ENCODE data around the gene GBE1.
"Not testable (repeated sequence)": the region's sequence is repeated elsewhere in the genome, so short reads cannot be mapped to it uniquely, and the experiment has no call there.

Gene GBE1

DNA sequence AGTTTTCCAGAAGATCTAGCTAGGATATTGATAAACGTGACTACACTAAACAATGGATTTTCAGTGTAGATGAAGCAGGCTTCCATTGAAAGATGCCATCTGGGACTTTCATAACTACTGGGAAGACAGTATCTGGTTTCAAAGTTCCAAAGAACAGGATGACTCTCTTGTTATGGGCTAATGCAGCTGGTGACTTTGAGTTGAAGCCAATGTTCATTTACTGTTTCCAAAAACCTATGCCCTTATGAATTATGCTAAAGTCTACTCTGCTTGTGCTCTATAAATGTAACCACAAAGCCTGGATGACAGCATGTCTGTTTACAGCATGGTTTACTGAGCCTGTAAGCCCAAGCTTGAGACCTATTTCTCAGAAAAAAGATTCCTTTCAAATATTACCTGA lies 245.4 kb downstream of the GBE1 start:
- DNase-seq: no peak

DNA sequence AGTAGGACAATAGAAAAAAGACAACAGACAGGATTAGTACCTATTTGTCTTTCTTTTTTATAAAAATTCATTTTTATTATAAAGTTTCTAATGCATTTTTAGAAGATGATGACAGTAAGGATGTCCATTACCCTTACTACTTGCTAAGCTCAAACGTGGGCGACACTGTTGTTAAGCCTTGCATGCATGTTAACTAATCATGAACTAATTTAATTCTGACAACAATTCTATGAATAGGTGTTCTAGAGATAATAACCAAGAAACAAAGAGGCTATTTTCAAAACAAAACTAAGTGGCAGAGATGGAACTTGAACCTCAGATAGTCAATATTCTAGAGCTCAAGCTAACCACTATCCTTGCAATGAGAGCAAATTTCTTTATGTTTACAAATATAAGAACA lies 247.9 kb downstream of the GBE1 start:
- DNase-seq: no peak

DNA sequence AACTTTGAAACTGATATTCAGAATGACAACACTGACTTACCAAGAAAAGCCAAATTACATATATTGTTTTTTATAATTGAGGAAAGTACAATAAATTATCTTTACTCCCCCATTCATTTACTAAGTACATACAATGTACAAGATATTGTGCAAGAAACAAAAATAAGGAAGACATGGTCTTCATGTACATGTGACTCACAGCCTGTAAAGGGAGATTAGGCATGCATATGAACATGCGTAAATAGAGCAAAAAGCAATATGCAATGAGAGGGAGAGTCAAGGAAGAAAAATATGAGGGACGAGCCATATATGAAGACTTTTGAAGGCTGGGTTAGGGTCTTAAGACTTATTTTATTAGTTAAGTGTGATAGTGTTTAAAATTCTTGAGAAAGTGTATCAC lies 258.4 kb downstream of the GBE1 start:
- DNase-seq: no peak

DNA sequence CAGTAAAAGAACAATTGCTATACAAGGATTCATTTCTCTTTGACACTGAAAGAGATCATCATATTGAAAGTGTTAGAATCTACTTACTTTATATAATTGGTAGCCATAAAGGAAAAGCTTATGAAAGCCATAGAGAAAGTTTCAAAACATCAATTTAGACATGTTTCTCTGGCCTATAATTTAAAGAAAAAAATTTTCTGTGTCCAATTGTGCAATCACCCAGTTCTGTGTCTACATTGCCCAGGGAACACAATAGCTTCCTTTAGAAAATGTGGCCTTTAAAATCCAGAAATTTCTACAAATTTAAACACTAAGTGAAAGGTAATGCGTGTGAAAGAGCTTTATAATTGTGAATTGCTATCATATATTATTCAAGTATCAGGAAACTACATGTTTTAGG lies 259.2 kb downstream of the GBE1 start:
- no peak for DNase-seq

DNA sequence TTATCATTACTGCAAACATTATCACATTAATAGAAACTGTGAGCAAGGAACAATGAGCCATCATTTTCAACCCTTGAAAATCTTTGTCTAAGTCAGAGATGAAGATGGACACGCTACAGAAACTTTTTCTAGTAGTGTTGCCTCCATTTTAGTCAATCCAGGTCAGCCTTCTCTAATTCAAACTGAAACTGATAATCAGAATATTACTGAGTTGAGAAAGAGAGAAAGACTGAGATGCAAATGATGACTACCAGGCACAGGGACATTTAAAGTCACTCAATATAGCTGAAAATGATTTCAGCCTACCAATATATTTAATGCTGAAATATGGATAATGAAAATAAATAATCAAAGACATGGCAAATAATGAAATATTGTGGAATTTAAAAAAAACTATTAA lies 261.4 kb downstream of the GBE1 start:
- DNase-seq: no peak

DNA sequence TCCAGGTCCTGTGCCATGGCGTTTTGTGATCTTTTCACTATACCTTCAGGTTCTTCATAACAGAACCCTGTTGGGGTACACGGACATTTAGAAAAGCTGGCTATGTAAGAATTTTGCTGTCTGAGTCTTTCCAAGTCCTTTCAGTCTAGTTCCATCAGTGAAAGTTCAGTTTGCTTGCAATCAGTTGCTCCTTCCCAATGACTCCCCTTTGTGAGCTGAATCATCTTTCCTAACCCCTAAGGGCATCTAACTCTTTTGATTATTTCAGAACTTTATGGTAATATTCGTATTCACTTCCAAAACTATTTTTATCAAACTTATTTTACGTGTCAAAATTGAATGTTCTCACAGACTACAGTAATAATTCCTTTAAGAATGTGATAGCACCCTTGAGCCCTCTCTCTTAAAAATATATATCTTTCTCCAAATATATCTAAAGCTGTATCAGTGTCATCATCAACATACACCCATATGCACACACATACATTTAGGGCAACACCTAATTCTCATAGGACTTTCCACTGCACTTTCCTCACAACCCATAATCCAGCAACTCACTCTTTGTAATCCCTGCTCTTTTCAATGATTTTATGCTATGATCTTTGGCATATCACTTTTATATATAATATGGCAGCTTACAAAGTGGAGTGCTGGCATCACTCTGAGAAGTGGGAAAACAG lies 263.7 kb downstream of the GBE1 start:
- no peak for DNase-seq

DNA sequence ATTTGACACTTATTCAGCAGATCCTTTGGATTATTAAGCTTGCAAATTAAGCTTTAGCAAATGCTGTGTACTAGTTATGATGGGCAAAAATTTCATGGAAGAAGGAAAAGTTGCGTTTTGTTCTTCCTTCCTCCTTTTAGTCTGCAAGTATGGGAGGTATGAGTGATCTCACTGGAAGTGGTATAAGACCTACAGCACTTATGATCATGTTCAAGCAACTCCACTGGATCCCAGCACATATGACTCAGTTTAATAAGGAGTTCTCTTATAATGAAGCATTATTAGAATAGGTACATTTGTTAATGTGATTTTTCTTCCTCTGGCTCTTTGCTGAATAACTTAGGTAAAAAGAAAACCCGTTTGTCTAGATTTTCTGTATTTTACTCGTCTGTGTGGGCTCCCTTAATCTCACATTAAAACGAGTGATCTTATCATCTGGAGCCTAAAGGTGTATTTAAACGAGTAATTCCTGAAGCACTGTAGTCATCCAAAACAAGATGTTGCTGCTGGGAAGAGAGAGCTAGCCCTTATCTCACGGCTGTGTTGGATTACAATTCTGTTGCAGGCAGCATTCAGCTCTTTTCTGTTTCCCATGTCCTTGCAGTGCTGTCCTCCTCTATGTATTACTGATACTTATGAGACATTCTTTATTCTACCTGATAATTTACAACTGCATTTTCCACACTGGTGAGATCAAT lies 264.9 kb downstream of the GBE1 start:
- DNase-seq: no peak

DNA sequence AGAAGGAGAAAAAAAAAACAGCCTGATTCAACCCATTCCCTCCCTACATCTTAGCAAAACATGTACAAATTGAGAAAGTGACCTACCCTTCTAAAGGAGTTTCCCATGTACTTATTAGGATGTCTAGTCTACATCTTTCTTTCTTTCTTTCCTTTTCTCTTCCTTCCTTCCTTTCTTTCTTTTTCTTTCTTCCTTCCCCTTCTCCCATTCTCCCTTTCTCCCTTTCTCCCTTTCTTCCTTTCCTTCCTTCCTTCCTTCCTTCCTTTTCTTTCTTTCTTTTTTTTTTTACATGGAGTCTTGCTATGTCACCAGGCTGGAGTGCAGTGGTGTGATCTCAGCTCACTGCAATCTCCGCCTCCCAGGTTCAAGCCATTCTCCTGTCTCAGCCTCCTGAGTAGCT lies 269.0 kb downstream of the GBE1 start:
- DNase-seq: not testable (repeated sequence)

DNA sequence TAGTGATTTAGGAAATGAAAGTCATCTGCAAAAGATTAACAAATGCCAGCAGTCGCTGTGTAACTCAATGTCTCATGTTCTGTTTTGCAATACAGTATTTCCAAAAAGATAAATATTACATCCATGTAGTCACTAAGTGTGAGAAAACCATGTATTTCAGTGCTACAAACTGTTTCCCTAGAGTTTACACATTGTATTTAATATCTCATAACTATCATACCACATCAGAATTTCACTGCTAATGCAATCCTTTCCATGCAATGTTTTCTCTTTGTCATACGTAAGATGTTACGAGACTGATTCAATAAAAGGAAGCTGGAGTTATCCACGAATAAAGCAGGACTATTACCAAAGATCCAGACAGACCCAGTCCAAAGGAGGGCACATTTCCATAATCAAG lies 269.4 kb downstream of the GBE1 start:
- peak; percentile 55 for DNase-seq

DNA sequence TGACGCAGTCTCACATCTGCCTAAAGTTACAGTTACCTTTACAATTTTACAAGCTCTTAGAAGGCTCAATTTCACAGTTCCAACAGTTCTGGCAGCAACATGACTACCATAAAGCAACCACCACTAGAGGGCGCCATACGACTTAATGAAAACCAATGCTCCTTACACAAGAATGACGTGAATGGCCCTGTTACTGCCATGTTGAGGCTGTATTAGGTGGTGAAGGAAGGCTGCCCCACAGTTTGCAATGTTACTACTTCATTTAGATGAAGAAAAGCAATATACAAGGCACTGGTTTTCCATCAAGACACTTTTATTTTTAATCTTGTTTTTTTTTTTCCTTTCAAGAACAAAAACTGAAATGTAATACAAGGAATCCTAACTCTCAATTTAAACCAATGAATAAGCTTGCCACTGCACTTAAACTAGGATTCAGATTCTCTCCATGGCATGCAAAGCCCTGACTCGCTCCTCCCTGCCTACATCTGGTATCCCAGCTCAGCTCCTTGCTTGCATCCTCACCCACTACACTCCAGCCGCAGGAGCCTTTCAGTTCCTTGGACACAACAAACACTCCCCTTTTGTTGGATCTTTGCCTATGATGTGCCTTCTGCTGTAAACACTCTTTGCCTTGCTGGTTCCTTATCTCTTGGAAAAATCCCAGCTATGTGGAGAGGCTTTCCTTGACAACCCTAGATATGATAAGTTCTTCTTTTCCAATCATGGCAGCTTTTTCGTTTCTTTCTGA lies 270.7 kb downstream of the GBE1 start:
- DNase-seq: peak; percentile 75

DNA sequence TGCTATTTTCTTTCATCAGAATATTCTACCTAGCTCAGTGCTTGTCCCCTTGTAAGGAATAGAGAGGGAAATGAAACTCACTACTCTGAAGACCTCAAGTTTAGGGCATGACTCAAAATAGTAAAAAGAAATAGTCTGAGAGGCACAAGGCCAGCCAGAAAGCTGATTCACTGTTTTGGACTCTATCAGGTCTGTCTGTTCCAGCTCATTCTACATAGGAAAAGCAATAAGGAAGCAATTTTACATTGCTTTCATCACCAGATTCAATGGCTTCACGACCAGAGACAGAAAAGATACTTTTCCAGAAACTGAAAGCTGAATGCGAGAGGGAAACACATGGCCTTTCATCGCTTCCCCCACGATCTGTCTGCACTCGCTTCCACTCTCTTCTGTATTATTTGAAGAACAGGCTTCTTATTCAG lies 276.0 kb downstream of the GBE1 start:
- DNase-seq: peak; percentile 46

DNA sequence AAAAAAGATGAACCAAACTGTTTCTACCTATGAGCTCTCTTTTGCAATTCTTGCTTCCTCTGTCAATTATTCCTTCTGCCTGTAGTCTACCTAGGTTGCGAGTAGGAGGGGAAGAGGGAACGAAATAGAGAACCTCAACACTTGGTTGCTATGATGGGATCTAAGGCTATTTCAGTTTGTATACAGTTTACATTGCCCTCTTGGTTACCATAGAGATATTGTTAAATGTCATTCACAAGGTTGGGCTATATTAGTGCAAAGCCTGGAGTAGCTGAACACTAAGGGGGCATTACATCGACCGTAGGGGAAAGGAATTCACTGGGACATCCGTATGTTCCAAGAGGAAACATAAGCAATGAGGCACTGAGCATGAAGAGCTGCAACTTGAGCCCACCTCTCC lies 276.9 kb downstream of the GBE1 start:
- DNase-seq: no peak

DNA sequence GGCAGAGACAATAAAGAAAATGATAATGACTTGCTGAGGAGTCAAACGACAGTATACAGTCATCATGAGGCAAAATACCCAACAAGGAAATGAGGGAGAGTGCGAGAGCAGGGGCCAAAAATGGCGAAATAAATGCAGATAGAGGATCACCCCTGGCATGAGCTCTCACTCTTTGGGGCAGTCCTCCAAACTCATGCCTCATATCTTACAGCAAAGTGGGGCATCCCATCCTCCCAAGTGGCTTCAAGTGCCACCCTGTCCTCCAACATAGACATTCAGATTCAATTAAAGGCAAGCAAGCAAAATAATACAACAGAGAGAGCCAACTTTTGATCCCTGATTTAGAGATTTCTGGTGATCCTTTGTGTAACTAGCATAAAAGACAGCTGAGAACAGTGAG lies 278.4 kb downstream of the GBE1 start:
- DNase-seq: no peak

DNA sequence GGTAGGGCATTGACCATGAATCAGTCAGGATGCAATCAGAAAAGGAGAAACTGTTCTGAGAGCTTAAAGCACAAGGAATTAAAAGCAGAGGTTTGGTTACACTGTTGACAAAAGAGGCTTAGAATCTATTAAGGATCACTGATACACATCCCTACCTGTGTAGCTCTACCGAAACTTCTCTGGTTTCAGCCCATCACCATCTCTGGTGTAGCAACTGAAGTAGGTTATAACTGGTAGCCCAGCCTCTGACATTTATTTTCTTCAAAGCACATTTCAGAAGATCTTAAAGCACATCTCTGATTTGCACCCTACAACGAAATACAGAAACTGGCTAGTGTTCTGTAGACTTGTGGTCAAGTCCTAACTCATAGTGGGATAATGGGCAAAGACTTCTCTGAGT lies 283.7 kb downstream of the GBE1 start:
- DNase-seq: no peak

DNA sequence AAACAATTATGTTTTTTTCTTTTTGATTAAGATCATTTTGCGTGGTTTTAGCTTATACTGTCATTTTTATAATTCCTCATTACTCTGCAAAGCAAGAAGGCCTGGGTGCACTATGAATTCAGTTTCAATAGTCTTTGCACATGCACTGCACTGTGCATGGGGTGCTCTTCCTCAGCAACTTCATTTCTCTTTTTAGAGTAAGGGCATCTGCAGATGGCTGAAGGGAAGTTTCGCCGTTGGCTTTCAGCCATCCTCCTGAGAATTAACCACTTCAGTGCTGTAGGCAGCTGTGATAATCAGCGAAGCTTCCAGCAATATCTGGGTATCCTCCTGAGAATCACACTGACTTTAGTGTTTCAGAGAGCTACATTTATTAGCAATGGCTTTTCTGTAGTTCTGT lies 284.8 kb downstream of the GBE1 start:
- DNase-seq: no peak

DNA sequence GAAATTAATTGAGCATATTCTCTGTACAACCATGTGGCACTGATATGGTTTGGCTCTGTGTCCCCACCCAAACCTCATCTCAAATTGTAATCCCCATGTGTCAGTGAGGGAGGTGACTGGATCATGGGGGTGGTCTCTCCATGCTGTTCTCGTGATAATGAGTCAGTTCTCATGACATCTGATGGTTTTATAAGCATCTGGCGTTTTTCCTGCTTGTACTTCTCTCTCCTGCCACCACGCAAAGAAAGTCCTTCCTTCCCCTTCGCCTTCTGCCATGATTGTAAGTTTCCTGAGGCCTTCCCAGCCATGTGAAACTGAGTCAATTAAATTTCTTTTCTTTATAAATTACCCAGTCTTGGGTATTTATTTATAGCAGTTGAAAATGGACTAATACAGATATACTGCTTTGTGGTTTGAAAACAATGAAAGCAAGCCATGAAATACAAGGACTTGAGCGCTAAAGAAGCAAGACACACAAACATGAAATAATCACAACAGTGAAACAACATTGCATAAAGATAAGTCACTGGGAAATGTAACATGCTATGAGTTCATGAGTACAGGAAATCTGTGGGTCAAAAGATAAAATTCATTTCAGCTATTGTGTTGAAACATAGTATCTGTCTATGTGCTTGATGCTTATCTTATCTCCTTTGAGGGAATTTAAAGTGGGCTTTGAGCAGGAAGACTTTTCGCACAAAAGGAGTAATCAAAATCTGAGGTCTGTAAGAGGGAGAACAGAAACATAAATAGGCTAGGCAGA lies 288.7 kb downstream of the GBE1 start:
- DNase-seq: no peak

DNA sequence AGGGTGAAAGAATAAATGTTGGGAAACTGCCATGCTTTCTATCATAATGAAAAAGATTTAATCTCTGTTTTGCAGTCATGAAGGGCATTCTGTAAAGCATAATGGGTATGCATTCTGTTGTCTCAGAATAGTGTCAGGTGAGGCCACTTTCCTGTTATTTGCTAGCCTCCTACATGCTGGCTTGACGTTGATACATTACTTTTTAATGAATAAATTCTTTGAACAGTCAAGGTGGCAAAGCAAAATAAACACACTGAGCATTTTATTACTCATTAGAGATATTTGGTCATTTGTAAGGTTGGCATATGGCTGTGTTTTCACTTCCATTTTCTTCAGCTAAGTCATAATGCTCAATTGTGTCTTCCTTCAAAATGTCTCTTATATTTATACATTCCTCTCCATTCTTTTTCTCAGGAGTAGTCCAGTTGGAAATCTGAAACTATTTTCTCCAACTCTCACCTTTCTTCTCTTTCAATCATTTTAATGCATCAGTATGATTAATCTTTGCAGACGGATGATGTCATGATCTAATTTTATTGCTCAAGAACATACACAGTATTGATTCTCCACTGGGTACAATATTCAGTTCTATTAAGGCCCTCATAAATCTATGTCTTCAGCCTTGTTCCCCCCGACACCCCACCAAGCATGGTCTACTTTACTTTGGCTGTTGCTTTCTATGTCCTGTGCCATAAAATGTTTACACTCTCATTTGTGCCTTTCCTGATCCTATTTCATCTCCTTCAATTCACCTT lies 290.7 kb downstream of the GBE1 start:
- DNase-seq: no peak

DNA sequence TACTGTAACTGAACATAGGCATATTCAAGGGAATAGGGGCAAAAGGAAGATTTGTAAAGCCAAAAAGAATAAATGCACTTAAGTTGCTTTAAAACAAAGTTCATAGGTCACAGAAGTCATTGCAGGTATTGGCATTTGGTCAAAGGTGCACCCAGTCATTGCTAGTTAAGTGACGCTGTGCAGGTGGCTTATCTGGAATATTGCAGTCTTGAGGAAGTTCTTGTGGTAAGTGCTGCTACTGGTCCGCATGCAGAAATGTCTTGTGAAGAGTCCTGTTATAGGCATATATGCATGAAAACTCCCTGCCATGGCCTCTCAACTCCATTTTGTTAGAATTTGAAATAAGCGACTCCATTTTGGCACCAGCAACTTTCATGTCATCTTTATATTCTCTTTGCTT lies 293.1 kb downstream of the GBE1 start:
- DNase-seq: no peak

DNA sequence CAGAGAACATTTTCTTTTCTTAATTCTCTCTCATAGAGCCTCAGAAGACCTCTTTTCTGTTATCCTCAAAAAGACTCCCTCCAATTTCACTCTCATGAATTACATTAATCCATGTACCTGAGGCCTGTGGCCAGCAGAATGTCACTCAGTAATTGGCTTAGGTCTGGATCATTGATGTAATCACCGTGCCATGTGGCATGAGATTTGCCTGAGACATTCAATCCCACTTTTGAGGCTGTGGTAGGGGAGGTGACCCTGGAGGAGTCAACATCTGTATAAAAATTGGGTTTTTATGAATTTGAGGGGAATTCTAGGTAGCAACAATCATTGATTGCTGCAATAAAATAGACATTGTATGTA lies 295.3 kb downstream of the GBE1 start:
- DNase-seq: no peak

DNA sequence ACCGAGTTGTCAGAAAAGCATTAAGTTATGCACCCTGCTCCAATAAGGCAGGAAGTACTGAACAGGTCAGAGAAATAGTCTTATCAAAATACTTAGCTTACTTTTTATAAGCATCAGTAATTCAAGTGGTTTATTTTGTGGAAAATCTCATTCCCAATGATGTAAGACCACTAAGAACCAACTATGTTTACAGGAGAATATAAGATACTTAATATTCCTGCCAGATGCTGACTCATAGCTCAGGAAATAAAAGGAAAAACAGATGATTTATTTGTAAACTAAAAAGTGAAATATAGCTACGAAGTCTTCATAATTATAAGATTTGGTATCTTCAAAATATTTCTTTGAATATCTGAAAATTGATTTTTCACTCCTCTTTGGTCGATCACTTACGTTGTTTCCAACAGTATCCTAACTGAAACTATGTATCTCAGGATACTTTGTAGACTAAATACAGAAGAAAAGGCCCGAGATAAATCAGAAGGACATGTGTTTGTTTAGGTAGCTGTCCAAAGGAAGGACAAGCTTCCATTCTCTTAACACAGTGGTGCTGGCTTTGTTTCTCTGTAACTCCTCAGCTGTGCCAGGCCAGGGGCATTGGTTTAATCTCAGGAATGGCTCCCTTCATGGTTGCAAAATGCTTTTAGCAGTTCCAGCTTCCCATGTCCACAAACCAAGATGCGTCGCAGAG lies 295.8 kb downstream of the GBE1 start:
- DNase-seq: peak; percentile 4

DNA sequence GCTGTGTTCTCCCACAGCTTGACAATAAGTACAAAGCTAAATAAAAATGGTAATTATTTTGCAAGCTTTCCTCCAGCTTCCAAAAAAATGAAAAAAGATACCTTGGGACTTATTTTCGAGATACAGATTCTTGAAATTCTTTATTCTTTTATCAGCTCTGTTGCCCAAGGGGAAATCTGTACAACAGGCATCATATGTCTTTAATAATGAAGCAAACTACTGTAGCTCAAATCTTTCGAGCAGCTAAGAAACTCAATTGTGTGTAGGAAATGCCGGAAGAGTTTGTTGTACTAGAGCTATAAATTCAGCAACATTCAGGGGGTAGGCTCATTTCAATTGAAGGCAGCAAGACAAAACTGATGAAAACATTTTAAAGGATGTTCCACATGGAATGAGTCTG lies 297.7 kb downstream of the GBE1 start:
- no peak for DNase-seq

DNA sequence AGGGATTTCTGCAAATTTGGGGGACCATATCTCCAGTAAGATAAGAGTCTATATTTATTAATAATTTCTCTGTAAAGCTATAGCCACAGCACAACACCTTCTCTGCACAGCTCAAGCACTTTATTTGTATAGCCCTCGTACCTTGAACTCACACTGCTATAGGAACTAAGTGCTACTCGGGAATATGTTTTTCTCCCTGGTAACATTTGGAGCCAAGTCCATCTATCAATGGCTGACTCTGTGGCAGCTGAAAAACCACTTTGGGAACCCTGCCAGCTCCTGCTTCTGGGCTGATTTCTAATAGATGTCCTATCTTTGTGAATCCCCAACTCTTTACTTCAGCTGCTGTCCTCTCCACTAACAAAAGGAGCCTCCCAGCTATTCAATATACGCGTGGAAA lies 298.5 kb downstream of the GBE1 start:
- no peak for DNase-seq
